ENCODE measurements around the gene SLC2A1.

Gene SLC2A1

GRCh38 chr1:42981871-42982270 is 23.2 kb upstream of the SLC2A1 start:
- no peak for DNase-seq (ENCODE audit: low read depth)
- no peak for TF ChIP-seq CTCF (IDR thresholded peaks at IDR 0.05; ENCODE audit: low read depth, low read length, missing control alignments)
- no peak overlapping the region for H3K4me3 ChIP-seq (ENCODE audit: low read depth, low read length)
- in situ Hi-C loops (cut with HindIII; ENCODE audit: low sequenced_read_pairs): no loop called here

- no peak for TF ChIP-seq CTCF (IDR thresholded peaks at IDR 0.05; ENCODE audit: low read depth, low read length, missing control alignments)
- no peak for DNase-seq (ENCODE audit: low read depth)
- H3K4me3 ChIP-seq (ENCODE audit: low read depth, low read length): no peak overlapping the region
- in situ Hi-C loops (cut with HindIII; ENCODE audit: low sequenced_read_pairs): no loop called here
These were observed 22.7 kb upstream of the SLC2A1 start for GRCh38 chr1:42981255-42981805.

- no peak for TF ChIP-seq CTCF (IDR thresholded peaks at IDR 0.05; ENCODE audit: low read depth, low read length, missing control alignments)
- no peak overlapping the region for H3K4me3 ChIP-seq (ENCODE audit: low read depth, low read length)
- DNase-seq (ENCODE audit: low read depth): no peak
- in situ Hi-C loops (cut with HindIII; ENCODE audit: low sequenced_read_pairs): no loop called here
These were observed 21.5 kb upstream of the SLC2A1 start for GRCh38 chr1:42979896-42980800.

- no peak for TF ChIP-seq CTCF (IDR thresholded peaks at IDR 0.05; ENCODE audit: low read depth, low read length, missing control alignments)
- H3K4me3 ChIP-seq (ENCODE audit: low read depth, low read length): no peak overlapping the region
- no peak for DNase-seq (ENCODE audit: low read depth)
- in situ Hi-C loops (cut with HindIII; ENCODE audit: low sequenced_read_pairs): no loop called here
These were observed 20.4 kb upstream of the SLC2A1 start for GRCh38 chr1:42979036-42979430.

GRCh38 chr1:42978317-42979035 is 19.8 kb upstream of the SLC2A1 start:
- H3K4me3 ChIP-seq (ENCODE audit: low read depth, low read length): no peak overlapping the region
- no peak for DNase-seq (ENCODE audit: low read depth)
- TF ChIP-seq CTCF (IDR thresholded peaks at IDR 0.05; ENCODE audit: low read depth, low read length, missing control alignments): no peak
- in situ Hi-C loops (cut with HindIII; ENCODE audit: low sequenced_read_pairs): no loop called here

- in situ Hi-C loops (cut with HindIII; ENCODE audit: low sequenced_read_pairs): no loop called here
- no peak overlapping the region for H3K4me3 ChIP-seq (ENCODE audit: low read depth, low read length)
- DNase-seq (ENCODE audit: low read depth): no peak
- TF ChIP-seq CTCF (IDR thresholded peaks at IDR 0.05; ENCODE audit: low read depth, low read length, missing control alignments): no peak
These were observed 19.0 kb upstream of the SLC2A1 start for GRCh38 chr1:42977653-42978052.

Measured in astrocyte of the cerebellum (primary cell).